ENCODE results near the gene FBXL13. TPM values are rescaled to one million over a fixed set of nuclear protein-coding genes. Genes with fewer than 3 reads are reported as not detected.

FBXL13 gene
- total and polyA plus RNA-seq, 10 of the 15 experiments (the other 5 are each of a cell fraction or from before 2014, with no cell fraction given), result 0.08 to 0.95 (median 0.28) TPM; not detected in 2

GRCh38 chr7:103031024-103031423, 43.6 kb downstream of the FBXL13 start:
- Histone ChIP-seq H3K4me3 (no peak overlapping the region), H2AFZ (ENCODE audit: control insufficient read depth, low read depth, low read length) (no peak overlapping the region), H4K20me1 (ENCODE audit: control insufficient read depth, insufficient read depth) (no peaks in the 10 kb centered on the region), H3K79me2 (ENCODE audit: control insufficient read depth, insufficient read depth, low read length) (no peaks in the 10 kb centered on the region), H3K9ac (ENCODE audit: control insufficient read depth, insufficient read depth, low read length) (no peak overlapping the region), H3K4me2 (ENCODE audit: control insufficient read depth, insufficient read depth) (no peak overlapping the region), H3K36me3 (ENCODE audit: control insufficient read depth in 2 of 2, insufficient read depth in 2 of 2, low read length in 1 of 2) (no peaks in the 10 kb centered on the region), H3K27me3 (replicated peaks in 1 of 2; ENCODE audit: control insufficient read depth in 2 of 2, insufficient read depth in 2 of 2, low read length in 1 of 2) (no peaks in the 10 kb centered on the region), H3K9me3 (replicated peaks; ENCODE audit: control insufficient read depth, insufficient read depth, low read length) (no peaks in the 10 kb centered on the region), H3K4me1 (ENCODE audit: control insufficient read depth, insufficient read depth, low read length) (no peaks in the 10 kb centered on the region), H3K27ac (ENCODE audit: control insufficient read depth, insufficient read depth) (no peak overlapping the region)
- FAIRE-seq (no peak), DNase-seq (ENCODE audit: low read depth, low spot score) (no peak), ATAC-seq (no peak)
- ChIA-PET RAD21 (ENCODE audit: unreplicated experiment) (no interaction called here), POLR2A (no interaction called here), CTCF (no interaction called here), SMC1A (ENCODE audit: uncharacterized antibody, unreplicated experiment) (no interaction called here)
- intact Hi-C loops (cut with micrococcal nuclease; ENCODE audit: unreplicated experiment) (no loop called here), in situ Hi-C loops (cut with MboI) (no loop called here)
- no TSS peak for BruUV-seq (replicated peaks)
- TF ChIP-seq SPI1 (IDR thresholded peaks at IDR 0.05; ENCODE audit: borderline replicate concordance, insufficient read depth, low read depth, low read length) (no peak), WRNIP1 (IDR thresholded peaks at IDR 0.05; ENCODE audit: borderline replicate concordance, low read depth, low read length) (no peak), DPF2 (IDR thresholded peaks at IDR 0.05) (no peak), POLR2AphosphoS2 (IDR thresholded peaks at IDR 0.05; ENCODE audit: low read depth, low read length) (no peak), BRCA1 (IDR thresholded peaks at IDR 0.05; ENCODE audit: low read depth, low read length) (no peak), NBN (IDR thresholded peaks at IDR 0.05) (no peak), MTA2 (IDR thresholded peaks at IDR 0.05; ENCODE audit: low read depth) (no peak), POU2F2 (IDR thresholded peaks at IDR 0.05; ENCODE audit: borderline replicate concordance, low read depth, low read length) (no peak), TARDBP (IDR thresholded peaks at IDR 0.05; ENCODE audit: borderline replicate concordance) (no peak), E4F1 (IDR thresholded peaks at IDR 0.05; ENCODE audit: borderline replicate concordance, partially characterized antibody) (no peak), ZNF207 (IDR thresholded peaks at IDR 0.05; ENCODE audit: borderline replicate concordance) (no peak), SUZ12 (IDR thresholded peaks at IDR 0.05; ENCODE audit: unreplicated experiment) (no peak)
- WGBS (ENCODE audit: insufficient coverage, insufficient replicate concordance, low lambda C conversion rate, missing lambda C conversion rate), result 0% methylated on average over 1 of the region's 1 CpG

Measured in GM12878 (cell line).